Subcutaneous abdominal adipose tissue (tissue), 5 donors: ENCODE results near the gene MTUS2.

Source experiments
- H3K27ac ChIP-seq: one replicate; pipeline ENCODE4 v1.7.0; 2013; ENCODE audit warnings: low read depth, mild to moderate bottlenecking, inconsistent platforms, low read length, moderate library complexity
- H3K27me3 ChIP-seq, 5 donors: one replicate each; pipeline ENCODE4 v1.7.0; 2013; ENCODE audit warnings: low read length in 5 of 5, inconsistent platforms in 1 of 5; ENCODE audit not compliant: control insufficient read depth in 5 of 5, insufficient read depth in 4 of 5
- H3K36me3 ChIP-seq, 5 donors: one replicate each; pipeline ENCODE4 v1.7.0; 2013; ENCODE audit warnings: low read length in 5 of 5; ENCODE audit not compliant: control insufficient read depth in 5 of 5, insufficient read depth in 5 of 5
- H3K4me1 ChIP-seq, 5 donors: one replicate each; pipeline ENCODE4 v1.7.0; 2013; ENCODE audit warnings: low read length in 5 of 5, mild to moderate bottlenecking in 3 of 5, moderate library complexity in 1 of 5; ENCODE audit not compliant: control insufficient read depth in 5 of 5, insufficient read depth in 5 of 5
- H3K4me3 ChIP-seq, 5 donors: one replicate each; pipeline ENCODE4 v1.7.0; 2013; ENCODE audit warnings: low read length in 5 of 5, low read depth in 1 of 5
- H3K9ac ChIP-seq, 5 donors: one replicate each; pipeline ENCODE4 v1.7.0; 2013; ENCODE audit warnings: low read length in 5 of 5, mild to moderate bottlenecking in 4 of 5, moderate library complexity in 3 of 5
- H3K9me3 ChIP-seq, 5 donors: one replicate each; pipeline ENCODE4 v1.7.0; 2013; ENCODE audit warnings: low read length in 5 of 5; ENCODE audit not compliant: control insufficient read depth in 5 of 5
- donor health status: healthy.
- donor health status: healthy.
- donor health status: healthy.
- donor health status: healthy.
- donor health status: healthy.

MTUS2 gene

GRCh38 chr13:29513002-29513980 lies 693.2 kb downstream of the MTUS2 start:
- Histone ChIP-seq H3K9ac (no peak overlapping the region), H3K4me3 (no peak overlapping the region), H3K9me3 (no peaks in the 10 kb centered on the region), H3K27ac (no peak overlapping the region), H3K4me1 (peaks cover 2 to 12% (median 4%) of the 10 kb centered on the region in 5 donors), H3K36me3 (peaks cover 0 to 45% (median 30%) of the 10 kb centered on the region in 5 donors), H3K27me3 (no peaks in the 10 kb centered on the region)

GRCh38 chr13:29513981-29514719 lies 694.0 kb downstream of the MTUS2 start:
- no peaks in the 10 kb centered on the region for H3K27me3 ChIP-seq
- no peak overlapping the region for H3K27ac ChIP-seq
- peaks cover 0 to 6% (median 2%) of the 10 kb centered on the region in 5 donors for H3K4me1 ChIP-seq
- H3K4me3 ChIP-seq: no peak overlapping the region
- peaks cover 0 to 53% (median 30%) of the 10 kb centered on the region in 5 donors for H3K36me3 ChIP-seq
- no peak overlapping the region for H3K9ac ChIP-seq
- no peaks in the 10 kb centered on the region for H3K9me3 ChIP-seq

- peaks cover 0 to 6% (median 2%) of the 10 kb centered on the region in 5 donors for H3K4me1 ChIP-seq
- no peak overlapping the region for H3K27ac ChIP-seq
- no peak overlapping the region for H3K4me3 ChIP-seq
- no peaks in the 10 kb centered on the region for H3K9me3 ChIP-seq
- H3K9ac ChIP-seq: no peak overlapping the region
- no peaks in the 10 kb centered on the region for H3K27me3 ChIP-seq
- H3K36me3 ChIP-seq: peaks cover 0 to 55% (median 30%) of the 10 kb centered on the region in 5 donors
Measured at GRCh38 chr13:29514720-29515310, 694.7 kb downstream of the MTUS2 start.

GRCh38 chr13:29515372-29515771 lies 695.2 kb downstream of the MTUS2 start:
- peaks cover 0 to 55% (median 30%) of the 10 kb centered on the region in 5 donors for H3K36me3 ChIP-seq
- H3K4me3 ChIP-seq: no peak overlapping the region
- no peak overlapping the region for H3K9ac ChIP-seq
- H3K27me3 ChIP-seq: no peaks in the 10 kb centered on the region
- no peaks in the 10 kb centered on the region for H3K9me3 ChIP-seq
- H3K27ac ChIP-seq: no peak overlapping the region
- H3K4me1 ChIP-seq: peaks cover 0 to 7% (median 3%) of the 10 kb centered on the region in 5 donors

- no peak overlapping the region for H3K4me3 ChIP-seq
- H3K27me3 ChIP-seq: no peaks in the 10 kb centered on the region
- peaks cover 0 to 8% (median 3%) of the 10 kb centered on the region in 5 donors for H3K4me1 ChIP-seq
- no peak overlapping the region for H3K27ac ChIP-seq
- H3K9me3 ChIP-seq: no peaks in the 10 kb centered on the region
- H3K36me3 ChIP-seq: peaks cover 0 to 55% (median 30%) of the 10 kb centered on the region in 5 donors
- no peak overlapping the region for H3K9ac ChIP-seq
Measured at GRCh38 chr13:29516012-29516411, 695.9 kb downstream of the MTUS2 start.

- H3K27me3 ChIP-seq: no peaks in the 10 kb centered on the region
- no peaks in the 10 kb centered on the region for H3K9me3 ChIP-seq
- no peak overlapping the region for H3K9ac ChIP-seq
- H3K27ac ChIP-seq: no peak overlapping the region
- H3K36me3 ChIP-seq: peaks cover 0 to 55% (median 32%) of the 10 kb centered on the region in 5 donors
- H3K4me3 ChIP-seq: no peak overlapping the region
- peaks cover 4 to 10% (median 8%) of the 10 kb centered on the region in 5 donors for H3K4me1 ChIP-seq
Measured at GRCh38 chr13:29516880-29517279, 696.7 kb downstream of the MTUS2 start.

GRCh38 chr13:29519921-29520320 lies 699.8 kb downstream of the MTUS2 start:
- H3K9ac ChIP-seq: no peak overlapping the region
- H3K4me3 ChIP-seq: no peak overlapping the region
- no peak overlapping the region for H3K27ac ChIP-seq
- no peaks in the 10 kb centered on the region for H3K9me3 ChIP-seq
- peaks cover 2 to 17% (median 14%) of the 10 kb centered on the region in 5 donors for H3K4me1 ChIP-seq
- peaks cover 0 to 54% (median 30%) of the 10 kb centered on the region in 5 donors for H3K36me3 ChIP-seq
- no peaks in the 10 kb centered on the region for H3K27me3 ChIP-seq

GRCh38 chr13:29520671-29521070 lies 700.5 kb downstream of the MTUS2 start:
- Histone ChIP-seq H3K9ac (no peak overlapping the region), H3K36me3 (peaks cover 0 to 47% (median 23%) of the 10 kb centered on the region in 5 donors), H3K9me3 (no peaks in the 10 kb centered on the region), H3K27me3 (no peaks in the 10 kb centered on the region), H3K4me3 (no peak overlapping the region), H3K27ac (peak overlapping the region; percentile 17), H3K4me1 (peaks cover 2 to 17% (median 14%) of the 10 kb centered on the region in 5 donors)

- peak overlapping the region; percentile 55 for H3K27ac ChIP-seq
- H3K9ac ChIP-seq: no peak overlapping the region
- peaks cover 0 to 40% (median 19%) of the 10 kb centered on the region in 5 donors for H3K36me3 ChIP-seq
- peaks cover 2 to 17% (median 14%) of the 10 kb centered on the region in 5 donors for H3K4me1 ChIP-seq
- H3K9me3 ChIP-seq: no peaks in the 10 kb centered on the region
- H3K27me3 ChIP-seq: no peaks in the 10 kb centered on the region
- no peak overlapping the region for H3K4me3 ChIP-seq
Measured at GRCh38 chr13:29521336-29521735, 701.2 kb downstream of the MTUS2 start.
